GM18508 (cell line): ENCODE data around the gene MS4A1.
"Not testable (repeated sequence)": the region's sequence is repeated elsewhere in the genome, so short reads cannot be mapped to it uniquely, and the experiment has no call there.

Experiments used
- ATAC-seq: cut with Tn5 transposase; IDR thresholded peaks from one replicate; pipeline ENCODE4 v1.9.1; 2021; ENCODE audit warnings: moderate number of reproducible peaks; ENCODE audit not compliant: insufficient read depth, unreplicated experiment

MS4A1 gene

GRCh38 chr11:60500276-60500910 lies 44.7 kb downstream of the MS4A1 start:
- no peak for ATAC-seq

GRCh38 chr11:60502221-60502775 lies 46.7 kb downstream of the MS4A1 start:
- ATAC-seq = no peak

GRCh38 chr11:60504219-60504905 lies 48.7 kb downstream of the MS4A1 start:
- no peak for ATAC-seq

GRCh38 chr11:60509609-60510008 lies 54.0 kb downstream of the MS4A1 start:
- not testable (repeated sequence) for ATAC-seq

- not testable (repeated sequence) for ATAC-seq
Observed at GRCh38 chr11:60510209-60510608, 54.6 kb downstream of the MS4A1 start.

- ATAC-seq = no peak
Observed at GRCh38 chr11:60511393-60511792, 55.7 kb downstream of the MS4A1 start.

- no peak for ATAC-seq
Observed at GRCh38 chr11:60512651-60513225, 57.1 kb downstream of the MS4A1 start.

- no peak for ATAC-seq
Observed at GRCh38 chr11:60513496-60514460, 58.1 kb downstream of the MS4A1 start.

GRCh38 chr11:60515144-60515855 lies 59.7 kb downstream of the MS4A1 start, which contains the start of gene MS4A13:
Gene MS4A13, plus strand, starts transcription at chr11:60515392. Its CDS starts 2,692 bp downstream, at chr11:60518084.
- no peak for ATAC-seq
